ENCODE data around the gene MRPS22. TPM values are rescaled to one million over a fixed set of nuclear protein-coding genes. Genes with fewer than 3 reads are reported as not detected.

The MRPS22 gene
- total and polyA plus RNA-seq, 2 of the 8 experiments (the other 6 are each of a cell fraction or from before 2014, with no cell fraction given) = 28.3 to 45.8 TPM

GRCh38 chr3:139396707-139397106, 52.9 kb downstream of the MRPS22 start:
- Histone ChIP-seq H2BK15ac (ENCODE audit: low read length) (no peak overlapping the region), H3K4me2 (ENCODE audit: insufficient read depth in 1 of 2, low read depth in 2 of 2, low read length in 2 of 2) (no peak overlapping the region), H3K27me3 (replicated peaks in 1 of 4; ENCODE audit: control insufficient read depth in 3 of 4, extremely low read depth in 1 of 4, insufficient read depth in 3 of 4, low read length in 3 of 4) (no peaks in the 10 kb centered on the region)
- TF ChIP-seq FOSL1 (IDR thresholded peaks at IDR 0.05; ENCODE audit: insufficient read depth, low read depth, low read length) = no peak
- no peak for TF ChIP-seq NRF1 (IDR thresholded peaks at IDR 0.05; ENCODE audit: low read depth, low read length)
- TF ChIP-seq RFX5 (IDR thresholded peaks at IDR 0.05; ENCODE audit: borderline replicate concordance, low read depth, low read length) = no peak
- no peak for TF ChIP-seq SAP30 (IDR thresholded peaks at IDR 0.05; ENCODE audit: insufficient read depth, insufficient replicate concordance, low read length)
- TF ChIP-seq EP300 (IDR thresholded peaks at IDR 0.05; ENCODE audit: borderline replicate concordance in 1 of 2, low read depth in 2 of 2, low read length in 2 of 2) = no peak
- no peak for TF ChIP-seq EZH2 (IDR thresholded peaks at IDR 0.05; ENCODE audit: low read depth, low read length, severe bottlenecking)

More at GRCh38 chr3:139396707-139397106, 52.9 kb downstream of the MRPS22 start:
- Histone ChIP-seq H3K27ac (ENCODE audit: low read depth, low read length) (no peak overlapping the region), H3K79me2 (ENCODE audit: control insufficient read depth in 1 of 2, insufficient read depth in 2 of 2, low read length in 2 of 2) (no peaks in the 10 kb centered on the region), H2BK20ac (ENCODE audit: low read length) (no peak overlapping the region), H3K4ac (replicated peaks; ENCODE audit: insufficient read length, low read depth, low read length) (no peak overlapping the region), H3K79me1 (ENCODE audit: low read depth, low read length) (no peaks in the 10 kb centered on the region), H3K36me3 (ENCODE audit: control insufficient read depth in 2 of 4, insufficient read depth in 4 of 4, low read length in 3 of 4) (no peaks in the 10 kb centered on the region), H4K20me1 (replicated peaks in 1 of 2; ENCODE audit: control insufficient read depth in 1 of 2, insufficient read depth in 2 of 2, low read length in 2 of 2) (no peaks in the 10 kb centered on the region), H2AK5ac (ENCODE audit: low read depth, low read length) (no peak overlapping the region), H3K9me3 (ENCODE audit: insufficient read depth in 2 of 2, low read depth in 1 of 2, low read length in 1 of 2) (no peaks in the 10 kb centered on the region; a peak in 1 of 4 replicates), H2BK5ac (ENCODE audit: low read depth, low read length) (no peak overlapping the region), H3K4me1 (replicated peaks in 1 of 4; ENCODE audit: control insufficient read depth in 3 of 4, insufficient read depth in 4 of 4, low read length in 3 of 4) (no peaks in the 10 kb centered on the region), H3K14ac (ENCODE audit: insufficient read length) (no peak overlapping the region), H3K23ac (ENCODE audit: insufficient read length) (no peak overlapping the region), H3K9ac (replicated peaks in 1 of 4; ENCODE audit: extremely low read depth in 1 of 4, low read depth in 3 of 4, low read length in 3 of 4) (no peak overlapping the region), H2BK120ac (replicated peaks; ENCODE audit: low read depth, low read length) (no peak overlapping the region), H4K5ac (ENCODE audit: insufficient read length, low read depth, low read length) (no peak overlapping the region), H3K18ac (ENCODE audit: extremely low read depth, low read length) (no peak overlapping the region), H4K91ac (replicated peaks; ENCODE audit: insufficient read length, low read length) (no peak overlapping the region), H3K23me2 (ENCODE audit: low read depth, low read length) (no peaks in the 10 kb centered on the region), H2AFZ (ENCODE audit: low read length) (no peak overlapping the region), H4K8ac (ENCODE audit: extremely low read depth, insufficient read depth, low read length) (no peak overlapping the region), H2BK12ac (ENCODE audit: low read depth, low read length) (no peak overlapping the region), H3K56ac (replicated peaks; ENCODE audit: insufficient read length, low read depth, low read length) (no peak overlapping the region), H3K4me3 (ENCODE audit: extremely low read depth in 1 of 4, insufficient read depth in 2 of 4, low read depth in 3 of 4, low read length in 4 of 4) (no peak overlapping the region)
- ChIA-PET CTCF (ENCODE audit: partially characterized antibody) (interaction anchor here (1.7 to 1.9 kb wide), 2 partner anchors 31 to 125 kb away, joined by 3 to 5 read pairs; no protein-coding TSS in a partner anchor), POLR2A (ENCODE audit: partially characterized antibody) (interaction anchor here (0.9 kb wide), 1 partner anchor 19 kb away, joined by 3 read pairs; no protein-coding TSS in a partner anchor)
- DNase-seq (ENCODE audit: low read depth in 1 of 2, low spot score in 2 of 2) (no peak), FAIRE-seq (no peak)
- 89% methylated on average over 3 of the region's 3 CpGs; no CpG with 5 or more reads in 1 of the 2 experiments for WGBS, 2 experiments (ENCODE audit: extremely low coverage in 1 of 2, insufficient coverage in 1 of 2, insufficient read length in 1 of 2, insufficient replicate concordance in 2 of 2, low coverage in 1 of 2, low lambda C conversion rate in 2 of 2, missing lambda C conversion rate in 1 of 2)

Measured in H1 (cell line).